Activated gamma-delta T cell treated with Interleukin-2 at 50 U/mL for 16 hours (primary cell): ENCODE results near the gene MOCS1.
"Not testable (repeated sequence)": the region's sequence is repeated elsewhere in the genome, so short reads cannot be mapped to it uniquely, and the experiment has no call there.

ENCODE experiments used
- DNase-seq: peaks from one replicate; pipeline ENCODE4 v3.0.0-alpha.2; 2020

MOCS1 gene

GRCh38 chr6:39934131-39934757 is at the start of gene MOCS1:
Gene MOCS1 (minus strand): TSS chr6:39934462. CDS start chr6:39934417, 45 bp downstream.
- peak; percentile 12 for DNase-seq

GRCh38 chr6:39984051-39984450 is 49.8 kb upstream of the MOCS1 start:
- no peak for DNase-seq

- no peak for DNase-seq
These were observed 48.9 kb upstream of the MOCS1 start for GRCh38 chr6:39983193-39983592.

GRCh38 chr6:39982720-39983119 is 48.5 kb upstream of the MOCS1 start:
- no peak for DNase-seq

GRCh38 chr6:39980839-39981580 is 46.7 kb upstream of the MOCS1 start:
- DNase-seq: no peak

- no peak for DNase-seq
These were observed 45.4 kb upstream of the MOCS1 start for GRCh38 chr6:39979461-39980328.

GRCh38 chr6:39978240-39978639 is 44.0 kb upstream of the MOCS1 start:
- no peak for DNase-seq

GRCh38 chr6:39973661-39974060 is 39.4 kb upstream of the MOCS1 start:
- no peak for DNase-seq

GRCh38 chr6:39972717-39973116 is 38.5 kb upstream of the MOCS1 start:
- DNase-seq: not testable (repeated sequence)

- DNase-seq: not testable (repeated sequence)
These were observed 36.9 kb upstream of the MOCS1 start for GRCh38 chr6:39971131-39971530.

- no peak for DNase-seq
These were observed 31.5 kb upstream of the MOCS1 start for GRCh38 chr6:39965751-39966150.

GRCh38 chr6:39964530-39964929 is 30.3 kb upstream of the MOCS1 start:
- no peak for DNase-seq

GRCh38 chr6:39964094-39964493 is 29.8 kb upstream of the MOCS1 start:
- DNase-seq: no peak

GRCh38 chr6:39962831-39963230 is 28.6 kb upstream of the MOCS1 start:
- no peak for DNase-seq

- DNase-seq: no peak
These were observed 26.9 kb upstream of the MOCS1 start for GRCh38 chr6:39961178-39961577.

GRCh38 chr6:39958947-39959346 is 24.7 kb upstream of the MOCS1 start:
- DNase-seq: no peak

- DNase-seq: no peak
These were observed 22.7 kb upstream of the MOCS1 start for GRCh38 chr6:39956936-39957335.

- no peak for DNase-seq
These were observed 18.9 kb upstream of the MOCS1 start for GRCh38 chr6:39953076-39953618.

GRCh38 chr6:39952167-39952566 is 17.9 kb upstream of the MOCS1 start:
- DNase-seq: no peak

GRCh38 chr6:39951716-39952115 is 17.5 kb upstream of the MOCS1 start:
- DNase-seq: no peak

GRCh38 chr6:39951191-39951590 is 16.9 kb upstream of the MOCS1 start:
- DNase-seq: no peak

- no peak for DNase-seq
These were observed 16.0 kb upstream of the MOCS1 start for GRCh38 chr6:39950125-39950720.
